Measurements from ENCODE around the gene NF1. TPM values are rescaled to one million over a fixed set of nuclear protein-coding genes. Genes with fewer than 3 reads are reported as not detected.
A peak's percentile ranks its signal among the peaks of the same experiment; 100 is the strongest.
"Not testable (repeated sequence)": the region's sequence is repeated elsewhere in the genome, so short reads cannot be mapped to it uniquely, and the experiment has no call there.

Gene NF1
- total RNA-seq, 1 experiment from 2014 or later: 12.4 TPM

GRCh38 chr17:31250229-31250628, 155.5 kb downstream of the NF1 start:
- Histone ChIP-seq H3K27me3 (no peaks in the 10 kb centered on the region), H3K9me3 (no peaks in the 10 kb centered on the region), H3K4me3 (no peak overlapping the region), H3K36me3 (peaks cover 20% of the 10 kb centered on the region)
- DNase-seq: no peak

GRCh38 chr17:31251105-31251969, 156.6 kb downstream of the NF1 start:
- no peak overlapping the region for H3K4me3 ChIP-seq
- H3K36me3 ChIP-seq: peaks cover 13% of the 10 kb centered on the region
- no peaks in the 10 kb centered on the region for H3K27me3 ChIP-seq
- H3K9me3 ChIP-seq: no peaks in the 10 kb centered on the region
- no peak for DNase-seq

DNA sequence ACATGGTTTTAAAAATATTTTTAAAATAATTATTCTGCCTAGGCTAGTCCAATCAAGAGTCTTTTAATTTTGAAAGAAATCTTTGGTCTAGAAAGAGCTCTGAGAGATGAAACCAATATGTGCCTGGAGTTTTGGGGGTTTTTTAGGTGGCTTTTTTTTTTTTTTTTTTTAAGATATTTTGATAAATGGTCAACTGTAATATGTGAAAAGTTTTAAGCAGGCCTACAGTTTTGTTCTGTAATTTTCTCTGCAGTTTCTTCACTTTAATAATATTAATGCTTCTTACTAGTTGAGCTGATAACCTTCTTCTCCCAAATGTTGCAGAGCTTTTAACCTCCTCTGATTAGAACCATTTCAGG, 157.2 kb downstream of the NF1 start:
- Histone ChIP-seq H3K4me3 (no peak overlapping the region), H3K9me3 (no peaks in the 10 kb centered on the region), H3K27me3 (no peaks in the 10 kb centered on the region), H3K36me3 (peaks cover 13% of the 10 kb centered on the region)
- DNase-seq: no peak

DNA sequence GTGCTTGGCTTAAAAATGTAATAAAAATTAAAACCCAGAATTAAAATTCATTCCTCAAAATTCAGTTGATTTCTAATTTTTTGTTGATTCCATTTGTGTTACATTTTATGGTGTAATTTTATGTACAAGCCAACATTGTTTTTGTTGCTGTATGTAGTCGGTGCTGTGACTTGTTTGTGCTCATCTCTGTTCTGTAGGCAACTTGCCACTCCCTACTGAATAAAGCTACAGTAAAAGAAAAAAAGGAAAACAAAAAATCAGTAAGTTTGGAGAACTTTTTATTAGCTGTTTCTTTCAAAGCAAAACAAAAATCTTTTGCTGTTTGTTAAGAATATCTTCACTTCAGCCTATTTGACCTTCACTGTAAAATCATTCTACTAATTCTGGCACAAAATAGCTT, 158.0 kb downstream of the NF1 start:
- Histone ChIP-seq H3K4me3 (no peak overlapping the region), H3K27me3 (no peaks in the 10 kb centered on the region), H3K36me3 (peaks cover 13% of the 10 kb centered on the region), H3K9me3 (no peaks in the 10 kb centered on the region)
- no peak for DNase-seq

DNA sequence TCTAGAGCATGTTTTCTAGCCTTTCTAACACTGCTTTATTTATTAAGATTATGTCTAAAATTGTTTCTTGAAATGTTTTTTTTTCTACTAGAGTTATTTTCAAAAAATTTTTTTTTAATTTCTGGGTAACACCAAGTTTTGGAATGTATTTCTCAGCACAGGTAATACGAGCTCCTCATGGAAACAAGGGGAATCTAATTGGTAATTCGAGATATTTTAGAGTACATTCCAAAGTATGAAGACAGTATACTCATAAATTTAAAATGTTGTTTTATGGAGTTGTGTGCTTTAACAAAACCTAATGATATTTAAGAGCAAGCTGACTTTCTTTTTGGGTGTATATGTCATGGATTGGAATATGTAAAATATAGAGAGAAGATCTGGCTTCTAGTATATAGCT, 159.9 kb downstream of the NF1 start:
- DNase-seq: no peak
- Histone ChIP-seq H3K4me3 (no peak overlapping the region), H3K36me3 (peaks cover 14% of the 10 kb centered on the region), H3K9me3 (no peaks in the 10 kb centered on the region), H3K27me3 (no peaks in the 10 kb centered on the region)

DNA sequence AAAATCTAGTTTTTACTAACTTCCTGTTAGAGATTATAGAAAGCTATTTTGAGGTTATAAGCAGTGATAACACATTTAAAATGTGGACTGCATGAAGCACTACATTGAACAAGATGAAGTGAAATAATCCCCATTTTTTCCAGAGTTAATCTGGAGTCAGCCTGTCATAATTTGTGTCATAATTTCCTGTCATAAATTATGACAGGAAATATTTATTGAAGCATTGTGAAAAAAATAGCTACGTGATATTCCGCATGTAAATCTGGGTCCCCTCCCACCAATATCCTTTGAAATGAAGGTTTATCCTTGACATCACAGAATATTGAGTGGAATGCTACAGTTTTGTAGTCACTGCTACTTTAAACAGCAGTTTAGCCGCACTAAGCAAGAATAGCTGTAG, 162.2 kb downstream of the NF1 start:
- DNase-seq: no peak
- no peaks in the 10 kb centered on the region for H3K9me3 ChIP-seq
- H3K4me3 ChIP-seq: no peak overlapping the region
- H3K36me3 ChIP-seq: peaks cover 16% of the 10 kb centered on the region
- no peaks in the 10 kb centered on the region for H3K27me3 ChIP-seq

DNA sequence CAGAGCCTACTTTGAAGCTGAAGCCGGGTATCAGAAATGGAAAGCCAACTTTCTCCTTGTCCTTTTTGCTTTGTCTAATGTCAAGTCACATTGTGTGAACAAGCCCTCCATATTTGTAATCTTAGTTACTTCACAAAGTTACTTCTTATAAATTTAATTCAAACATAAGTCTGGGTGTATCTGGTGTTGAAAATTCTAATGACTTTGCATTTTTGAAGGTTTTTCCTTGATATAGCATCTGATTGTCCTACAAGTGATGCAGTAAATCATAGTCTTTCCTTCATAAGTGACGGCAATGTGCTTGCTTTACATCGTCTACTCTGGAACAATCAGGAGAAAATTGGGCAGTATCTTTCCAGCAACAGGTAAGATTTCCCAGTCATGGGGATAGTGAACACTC, 165.4 kb downstream of the NF1 start:
- Histone ChIP-seq H3K36me3 (peaks cover 16% of the 10 kb centered on the region), H3K9me3 (no peaks in the 10 kb centered on the region), H3K4me3 (no peak overlapping the region), H3K27me3 (no peaks in the 10 kb centered on the region)
- no peak for DNase-seq

DNA sequence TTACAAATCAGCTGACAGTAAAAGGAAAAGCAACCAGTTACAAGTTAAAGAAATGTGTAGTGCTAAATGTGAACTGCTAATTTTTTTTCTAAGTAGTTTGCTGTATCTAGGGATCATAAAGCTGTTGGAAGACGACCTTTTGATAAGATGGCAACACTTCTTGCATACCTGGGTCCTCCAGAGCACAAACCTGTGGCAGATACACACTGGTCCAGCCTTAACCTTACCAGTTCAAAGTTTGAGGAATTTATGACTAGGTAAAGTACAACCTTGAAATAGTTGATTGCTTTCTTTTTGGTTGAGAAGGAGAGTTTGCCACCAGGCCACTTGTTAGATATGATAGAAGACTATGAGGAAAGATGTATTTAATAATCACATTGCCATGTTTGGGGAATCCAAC, 166.8 kb downstream of the NF1 start:
- no peak for DNase-seq
- H3K9me3 ChIP-seq: no peaks in the 10 kb centered on the region
- H3K27me3 ChIP-seq: no peaks in the 10 kb centered on the region
- no peak overlapping the region for H3K4me3 ChIP-seq
- H3K36me3 ChIP-seq: peaks cover 23% of the 10 kb centered on the region

GRCh38 chr17:31262923-31263322, 168.1 kb downstream of the NF1 start:
- H3K36me3 ChIP-seq: peaks cover 21% of the 10 kb centered on the region
- H3K9me3 ChIP-seq, H3K4me3 ChIP-seq, DNase-seq, H3K27me3 ChIP-seq: not testable (repeated sequence)

- Histone ChIP-seq H3K27me3 (no peaks in the 10 kb centered on the region), H3K36me3 (peaks cover 21% of the 10 kb centered on the region), H3K9me3 (no peaks in the 10 kb centered on the region), H3K4me3 (no peak overlapping the region)
- DNase-seq: no peak
Observed at GRCh38 chr17:31266042-31266441, 171.3 kb downstream of the NF1 start.

DNA sequence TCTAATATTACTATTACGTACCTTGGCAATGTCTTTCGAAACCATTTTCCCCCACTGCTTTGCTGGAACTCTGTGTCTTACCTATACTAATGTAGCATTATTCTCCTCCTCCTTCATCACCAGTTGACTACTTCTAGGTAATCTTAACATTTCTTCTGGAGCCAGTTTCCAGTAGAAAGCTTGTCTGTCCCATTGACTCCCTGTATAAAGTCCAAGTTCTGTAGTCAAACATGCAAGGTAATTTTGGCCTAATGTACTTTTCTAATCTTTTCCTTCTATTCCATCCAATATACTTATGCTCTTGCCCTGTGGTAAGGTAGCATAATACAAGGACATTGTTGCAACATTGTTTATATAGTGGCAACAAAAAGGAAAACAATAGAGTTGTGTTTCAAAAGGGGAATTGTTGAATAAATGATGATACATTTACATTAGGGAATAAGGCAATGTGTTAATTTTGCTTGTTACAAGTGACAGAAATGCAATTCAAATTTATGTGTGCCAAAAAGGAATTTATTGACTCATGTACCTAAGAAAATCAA, 174.3 kb downstream of the NF1 start:
- Histone ChIP-seq H3K4me3 (no peak overlapping the region), H3K9me3 (no peaks in the 10 kb centered on the region), H3K27me3 (no peaks in the 10 kb centered on the region)

GRCh38 chr17:31269578-31269983, 174.8 kb downstream of the NF1 start:
- Histone ChIP-seq H3K27me3 (no peaks in the 10 kb centered on the region), H3K36me3 (peaks cover 31% of the 10 kb centered on the region), H3K4me3 (no peak overlapping the region), H3K9me3 (no peaks in the 10 kb centered on the region)
- DNase-seq: peak; percentile 90

More for the DNA sequence above, 174.3 kb downstream of the NF1 start:
- H3K36me3 ChIP-seq: peaks cover 31% of the 10 kb centered on the region
- DNase-seq: no peak

GRCh38 chr17:31272236-31272635, 177.5 kb downstream of the NF1 start:
- no peak for DNase-seq

GRCh38 chr17:31272803-31273202, 178.0 kb downstream of the NF1 start:
- Histone ChIP-seq H3K4me3 (no peak overlapping the region), H3K9me3 (no peaks in the 10 kb centered on the region), H3K36me3 (peaks cover 32% of the 10 kb centered on the region), H3K27me3 (no peaks in the 10 kb centered on the region)
- no peak for DNase-seq

More at GRCh38 chr17:31272236-31272635, 177.5 kb downstream of the NF1 start:
- Histone ChIP-seq H3K27me3 (no peaks in the 10 kb centered on the region), H3K4me3 (no peak overlapping the region), H3K9me3 (no peaks in the 10 kb centered on the region), H3K36me3 (peaks cover 32% of the 10 kb centered on the region)

DNA sequence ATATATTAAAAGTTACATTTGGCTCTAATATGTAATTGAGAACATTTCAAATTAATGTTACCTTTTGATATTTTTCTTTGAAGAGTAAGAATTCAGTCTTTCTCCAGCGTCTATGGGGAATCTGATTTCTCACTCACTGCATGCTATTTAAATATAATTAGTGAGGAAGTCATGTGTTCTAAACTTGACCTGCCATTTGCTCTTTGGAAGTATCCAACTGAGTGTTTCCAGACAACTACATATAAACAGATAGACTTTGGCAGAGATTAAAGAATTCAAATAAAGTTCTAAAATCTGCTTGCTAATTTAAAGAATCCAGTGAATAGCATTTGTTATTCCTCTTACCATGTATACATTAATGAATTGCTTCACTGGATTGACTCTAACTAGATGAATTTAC, 178.7 kb downstream of the NF1 start:
- H3K27me3 ChIP-seq: no peaks in the 10 kb centered on the region
- H3K36me3 ChIP-seq: peaks cover 32% of the 10 kb centered on the region
- no peak for DNase-seq
- H3K4me3 ChIP-seq: no peak overlapping the region
- no peaks in the 10 kb centered on the region for H3K9me3 ChIP-seq

GRCh38 chr17:31274252-31274651, 179.5 kb downstream of the NF1 start:
- H3K36me3 ChIP-seq: peaks cover 35% of the 10 kb centered on the region
- DNase-seq: no peak
- no peaks in the 10 kb centered on the region for H3K9me3 ChIP-seq
- H3K27me3 ChIP-seq: no peaks in the 10 kb centered on the region
- no peak overlapping the region for H3K4me3 ChIP-seq

- H3K27me3 ChIP-seq: no peaks in the 10 kb centered on the region
- H3K4me3 ChIP-seq: no peak overlapping the region
- H3K36me3 ChIP-seq: peaks cover 36% of the 10 kb centered on the region
- H3K9me3 ChIP-seq: no peaks in the 10 kb centered on the region
- no peak for DNase-seq
Observed at GRCh38 chr17:31275116-31275515, 180.3 kb downstream of the NF1 start.

- peaks cover 20% of the 10 kb centered on the region for H3K36me3 ChIP-seq
- no peaks in the 10 kb centered on the region for H3K27me3 ChIP-seq
- DNase-seq: no peak
- H3K9me3 ChIP-seq: no peaks in the 10 kb centered on the region
- no peak overlapping the region for H3K4me3 ChIP-seq
Observed at GRCh38 chr17:31279401-31279800, 184.6 kb downstream of the NF1 start.

Measured in MG63 (cell line).